SK-N-DZ (cell line): ENCODE results near the gene LAIR1.

Experiments
- DNase-seq: peaks from one replicate; pipeline ENCODE4 v3.0.0-alpha.2; 2015; ENCODE audit warnings: low spot score

LAIR1 gene

GRCh38 chr19:54317965-54318240 lies 46.8 kb downstream of the LAIR1 start:
- no peak for DNase-seq

GRCh38 chr19:54317108-54317964 lies 47.4 kb downstream of the LAIR1 start:
- DNase-seq: no peak

- no peak for DNase-seq
These were observed 48.0 kb downstream of the LAIR1 start for GRCh38 chr19:54316746-54317107.

GRCh38 chr19:54315956-54316355 lies 48.8 kb downstream of the LAIR1 start:
- DNase-seq: no peak

GRCh38 chr19:54312436-54313377 lies 52.0 kb downstream of the LAIR1 start, which contains the start of gene LILRA5:
TSS of gene LILRA5 (minus strand) at chr19:54313166. CDS start at chr19:54313019, 147 bp downstream.
- no peak for DNase-seq

GRCh38 chr19:54312011-54312410 lies 52.7 kb downstream of the LAIR1 start:
- no peak for DNase-seq

GRCh38 chr19:54311486-54311885 lies 53.2 kb downstream of the LAIR1 start:
- no peak for DNase-seq

GRCh38 chr19:54310543-54310942 lies 54.2 kb downstream of the LAIR1 start:
- no peak for DNase-seq

GRCh38 chr19:54309811-54310210 lies 54.9 kb downstream of the LAIR1 start:
- DNase-seq: no peak

GRCh38 chr19:54307389-54308020 lies 57.2 kb downstream of the LAIR1 start:
- no peak for DNase-seq

GRCh38 chr19:54305141-54305540 lies 59.6 kb downstream of the LAIR1 start:
- DNase-seq: no peak

- no peak for DNase-seq
These were observed 62.5 kb downstream of the LAIR1 start for GRCh38 chr19:54302257-54302656.
